Endothelial cell (in vitro differentiated cells): ENCODE measurements around the gene GNA12. TPM values are rescaled to one million over a fixed set of nuclear protein-coding genes. Genes with fewer than 3 reads are reported as not detected.
A peak's percentile ranks its signal among the peaks of the same experiment; 100 is the strongest.

Experiments used
- DNase-seq: peaks from one replicate; pipeline ENCODE4 v3.0.0; 2021; ENCODE audit warnings: low spot score
- H3K27ac Mint-ChIP-seq: one replicate; pipeline ENCODE4 v1.8.0; 2021; ENCODE audit warnings: mixed read lengths, inconsistent platforms; ENCODE audit not compliant: unreplicated experiment
- H3K27me3 Mint-ChIP-seq: one replicate; pipeline ENCODE4 v1.8.0; 2021; ENCODE audit warnings: mild to moderate bottlenecking, moderate library complexity, mixed read lengths, inconsistent platforms; ENCODE audit not compliant: unreplicated experiment
- H3K36me3 Mint-ChIP-seq: one replicate; pipeline ENCODE4 v1.8.0; 2021; ENCODE audit warnings: mild to moderate bottlenecking, low read depth, mixed read lengths, inconsistent platforms; ENCODE audit not compliant: unreplicated experiment
- H3K4me1 Mint-ChIP-seq: one replicate; pipeline ENCODE4 v1.8.0; 2021; ENCODE audit warnings: mild to moderate bottlenecking, mixed read lengths, inconsistent platforms; ENCODE audit not compliant: unreplicated experiment
- H3K4me3 Mint-ChIP-seq: one replicate; pipeline ENCODE4 v1.8.0; 2021; ENCODE audit warnings: mild to moderate bottlenecking, mixed read lengths, inconsistent platforms; ENCODE audit not compliant: unreplicated experiment
- H3K9me3 Mint-ChIP-seq: one replicate; pipeline ENCODE4 v1.8.0; 2021; ENCODE audit warnings: mixed read lengths, inconsistent platforms; ENCODE audit not compliant: unreplicated experiment
- total RNA-seq: library from RNA; stranded (reverse); fragmentation: NEBNext Ultra II Directional; extraction: Animal tissue kit (Norgen Biotek cat#: 25700); gene quantifications from one replicate; pipeline ENCODE4 v1.2.1, GENCODE V29; 2021; ENCODE audit not compliant: unreplicated experiment
- TF ChIP-seq, protein P1 (sequence below): fragments of 200-600 bp; sonication (generic); IDR thresholded peaks from one replicate; pipeline ENCODE4 v1.5.0; 2021; ENCODE audit warnings: antibody characterized with exemption; ENCODE audit not compliant: unreplicated experiment

GNA12 gene
- total RNA-seq, 1 donor from 2014 or later, result 105 TPM

DNA sequence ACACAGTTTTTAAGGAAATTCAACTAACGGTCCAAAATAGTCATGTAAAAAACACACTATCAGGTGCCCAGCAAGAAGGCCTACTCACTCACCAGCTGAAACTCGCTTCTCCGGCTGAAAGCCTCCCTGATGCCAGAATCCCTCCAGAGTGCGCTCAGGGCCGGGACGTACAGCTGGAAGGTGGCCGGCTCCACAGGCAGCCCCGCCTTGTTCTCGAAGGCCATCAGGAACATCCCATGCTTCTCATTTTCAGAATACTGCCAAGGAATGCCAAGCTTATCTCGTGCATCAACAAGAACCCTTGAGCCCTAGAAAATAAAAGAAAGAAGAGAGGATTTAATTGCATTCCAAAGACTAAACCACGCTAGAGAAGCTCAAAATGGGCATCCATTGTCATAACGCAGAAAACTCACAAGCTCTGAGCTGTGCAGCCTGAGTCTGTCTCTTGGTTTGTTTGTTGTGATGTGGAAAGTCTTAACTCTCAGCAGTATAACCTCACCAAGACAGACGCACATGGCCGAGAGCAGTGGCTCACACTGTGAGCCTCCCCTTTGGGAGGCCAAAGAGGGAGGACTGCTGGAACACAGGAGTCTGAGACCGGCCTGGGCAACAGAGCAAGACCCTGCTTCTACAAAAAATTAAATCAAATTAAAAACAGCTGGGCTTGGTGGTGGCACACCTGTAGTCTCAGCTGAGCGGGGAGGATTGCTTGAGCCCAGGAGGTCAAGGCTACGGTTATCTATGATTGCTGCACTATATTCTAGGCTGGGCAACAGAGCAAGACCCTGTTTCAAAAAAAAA, 49.1 kb downstream of the GNA12 start:
- TF ChIP-seq, protein P1, sequence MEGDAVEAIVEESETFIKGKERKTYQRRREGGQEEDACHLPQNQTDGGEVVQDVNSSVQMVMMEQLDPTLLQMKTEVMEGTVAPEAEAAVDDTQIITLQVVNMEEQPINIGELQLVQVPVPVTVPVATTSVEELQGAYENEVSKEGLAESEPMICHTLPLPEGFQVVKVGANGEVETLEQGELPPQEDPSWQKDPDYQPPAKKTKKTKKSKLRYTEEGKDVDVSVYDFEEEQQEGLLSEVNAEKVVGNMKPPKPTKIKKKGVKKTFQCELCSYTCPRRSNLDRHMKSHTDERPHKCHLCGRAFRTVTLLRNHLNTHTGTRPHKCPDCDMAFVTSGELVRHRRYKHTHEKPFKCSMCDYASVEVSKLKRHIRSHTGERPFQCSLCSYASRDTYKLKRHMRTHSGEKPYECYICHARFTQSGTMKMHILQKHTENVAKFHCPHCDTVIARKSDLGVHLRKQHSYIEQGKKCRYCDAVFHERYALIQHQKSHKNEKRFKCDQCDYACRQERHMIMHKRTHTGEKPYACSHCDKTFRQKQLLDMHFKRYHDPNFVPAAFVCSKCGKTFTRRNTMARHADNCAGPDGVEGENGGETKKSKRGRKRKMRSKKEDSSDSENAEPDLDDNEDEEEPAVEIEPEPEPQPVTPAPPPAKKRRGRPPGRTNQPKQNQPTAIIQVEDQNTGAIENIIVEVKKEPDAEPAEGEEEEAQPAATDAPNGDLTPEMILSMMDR, result no peak
- Mint-ChIP-seq H3K4me1 (peaks cover 50% of the 10 kb centered on the region), H3K4me3 (no peak overlapping the region), H3K27ac (no peak overlapping the region), H3K27me3 (peaks cover 6% of the 10 kb centered on the region), H3K9me3 (no peaks in the 10 kb centered on the region), H3K36me3 (peaks cover 38% of the 10 kb centered on the region)
- no peak for DNase-seq

DNA sequence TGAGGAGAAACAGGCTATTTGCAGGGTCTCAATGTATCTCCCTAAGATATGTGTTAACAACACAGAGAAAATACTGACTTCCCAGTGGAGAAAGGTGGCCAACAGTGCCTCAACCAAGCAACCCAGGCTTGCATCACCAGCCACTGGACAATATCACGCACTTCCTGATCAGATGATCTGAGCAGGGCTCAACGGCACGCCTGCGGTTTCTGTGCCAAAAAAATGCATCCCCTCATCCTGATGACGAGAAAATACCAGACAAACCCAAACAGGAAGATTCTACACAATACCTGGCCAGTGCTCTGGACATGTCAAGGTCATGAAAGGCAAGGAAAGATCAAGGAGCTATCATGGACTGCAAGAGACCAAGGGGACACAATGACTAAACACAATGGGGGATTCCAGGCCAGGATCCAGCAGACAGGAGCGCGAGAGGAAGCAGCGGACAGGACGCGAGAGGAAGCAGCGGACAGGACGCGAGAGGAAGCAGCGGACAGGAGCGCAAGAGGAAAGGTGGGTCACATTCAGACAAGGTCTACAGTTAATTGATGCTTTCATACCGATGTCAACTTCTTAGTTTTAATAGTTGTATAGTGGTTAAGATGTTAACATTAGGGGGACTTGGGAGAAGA, 51.1 kb downstream of the GNA12 start:
- H3K27me3 Mint-ChIP-seq, result peaks cover 4% of the 10 kb centered on the region
- no peak for DNase-seq
- TF ChIP-seq, protein P1, result no peak
- H3K36me3 Mint-ChIP-seq, result peaks cover 44% of the 10 kb centered on the region
- H3K9me3 Mint-ChIP-seq, result no peaks in the 10 kb centered on the region
- H3K4me1 Mint-ChIP-seq, result peaks cover 34% of the 10 kb centered on the region
- peak overlapping the region; percentile 27 for H3K27ac Mint-ChIP-seq
- H3K4me3 Mint-ChIP-seq, result peak overlapping the region; percentile 21

DNA sequence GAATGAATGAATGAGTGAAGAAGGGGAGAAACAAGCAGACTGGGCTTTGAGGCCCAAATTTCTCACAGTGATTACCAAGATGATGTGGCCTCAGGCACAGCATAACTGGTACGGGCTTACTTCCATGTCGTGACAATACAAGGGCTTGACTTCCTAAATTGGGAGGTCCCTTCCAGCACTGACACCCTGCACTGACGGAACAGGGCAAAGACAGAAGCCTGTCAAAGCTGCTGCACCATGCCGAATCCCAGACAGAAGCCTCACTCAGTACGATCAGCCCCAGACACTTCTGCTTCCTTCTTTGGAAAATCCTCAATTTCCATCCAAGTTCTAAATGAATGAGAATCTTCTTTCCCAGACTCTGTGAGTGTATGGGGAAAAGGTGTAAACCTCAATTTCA, 51.9 kb downstream of the GNA12 start:
- Mint-ChIP-seq H3K27ac (peak overlapping the region; percentile 27), H3K36me3 (peaks cover 44% of the 10 kb centered on the region), H3K4me1 (peaks cover 29% of the 10 kb centered on the region), H3K9me3 (no peaks in the 10 kb centered on the region), H3K27me3 (peaks cover 4% of the 10 kb centered on the region), H3K4me3 (no peak overlapping the region)
- DNase-seq, result no peak
- TF ChIP-seq, protein P1, result no peak

DNA sequence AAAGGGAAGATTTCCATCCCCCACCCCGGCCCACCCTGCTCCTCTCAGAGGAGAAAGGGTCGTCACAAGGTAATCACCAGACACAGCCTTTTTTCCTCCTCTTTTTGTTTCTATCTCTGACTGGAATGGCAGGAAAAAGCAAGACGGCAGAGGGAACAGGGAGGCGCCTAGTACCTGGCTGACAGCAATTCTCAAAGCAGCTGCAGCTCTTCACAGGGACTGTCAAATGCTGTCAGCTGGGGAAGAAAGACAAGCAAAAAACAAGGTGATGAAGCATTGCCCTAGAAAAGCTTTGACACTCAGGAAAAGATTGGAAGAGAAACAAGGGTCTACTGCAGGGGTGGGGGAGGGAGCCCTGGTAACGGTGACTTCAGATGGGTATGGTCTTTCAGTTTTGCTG, 52.7 kb downstream of the GNA12 start:
- Mint-ChIP-seq H3K4me3 (no peak overlapping the region), H3K27ac (no peak overlapping the region), H3K9me3 (no peaks in the 10 kb centered on the region), H3K27me3 (peaks cover 4% of the 10 kb centered on the region), H3K36me3 (peaks cover 45% of the 10 kb centered on the region), H3K4me1 (peaks cover 25% of the 10 kb centered on the region)
- TF ChIP-seq, protein P1, result no peak
- no peak for DNase-seq
